Gastrocnemius medialis (tissue), 4 donors: ENCODE measurements around the gene ALKBH7.

Experiments used
- POLR2A ChIP-seq, 2 donors: fragments of 450-650 bp; IDR thresholded peaks; one replicate each; pipeline ENCODE4 v1.6.1; 2017; ENCODE audit warnings: antibody characterized with exemption in 2 of 2, mild to moderate bottlenecking in 2 of 2, moderate library complexity in 2 of 2
- TF ChIP-seq, protein P1 (sequence below), 5 experiments: fragments of 450-650 bp in 3 of 5; fragments of 200-600 bp in 2 of 5; sonication (generic) in 2 of 5; IDR thresholded peaks in 4 of 5; conservative IDR thresholded peaks in 1 of 5; 1 replicate in 4 of 5; 2 replicates in 1 of 5; pipeline ENCODE4 v1.5.1; 2016 to 2019; ENCODE audit warnings: antibody characterized with exemption in 5 of 5, mild to moderate bottlenecking in 3 of 5, moderate library complexity in 3 of 5

DNA sequence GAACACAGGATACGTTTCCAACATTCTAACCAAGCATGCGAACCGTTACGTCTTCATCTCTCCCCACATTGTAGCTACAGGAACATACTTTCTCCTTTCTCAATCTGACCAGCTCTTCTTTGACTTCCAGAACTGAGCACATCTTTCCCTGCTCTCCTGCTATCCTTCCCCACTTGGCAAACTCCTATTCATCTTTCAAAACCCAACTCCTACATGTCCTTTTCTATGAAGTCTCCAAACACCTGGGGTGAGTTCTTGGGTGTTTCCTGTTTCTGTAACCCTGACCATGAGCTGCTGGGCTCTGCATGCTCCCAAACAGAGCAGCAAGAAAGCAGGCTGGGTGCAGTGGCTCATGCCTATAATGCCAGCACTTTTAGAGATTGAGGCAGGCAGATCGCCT is 45.8 kb upstream of the ALKBH7 start:
- TF ChIP-seq, protein P1, sequence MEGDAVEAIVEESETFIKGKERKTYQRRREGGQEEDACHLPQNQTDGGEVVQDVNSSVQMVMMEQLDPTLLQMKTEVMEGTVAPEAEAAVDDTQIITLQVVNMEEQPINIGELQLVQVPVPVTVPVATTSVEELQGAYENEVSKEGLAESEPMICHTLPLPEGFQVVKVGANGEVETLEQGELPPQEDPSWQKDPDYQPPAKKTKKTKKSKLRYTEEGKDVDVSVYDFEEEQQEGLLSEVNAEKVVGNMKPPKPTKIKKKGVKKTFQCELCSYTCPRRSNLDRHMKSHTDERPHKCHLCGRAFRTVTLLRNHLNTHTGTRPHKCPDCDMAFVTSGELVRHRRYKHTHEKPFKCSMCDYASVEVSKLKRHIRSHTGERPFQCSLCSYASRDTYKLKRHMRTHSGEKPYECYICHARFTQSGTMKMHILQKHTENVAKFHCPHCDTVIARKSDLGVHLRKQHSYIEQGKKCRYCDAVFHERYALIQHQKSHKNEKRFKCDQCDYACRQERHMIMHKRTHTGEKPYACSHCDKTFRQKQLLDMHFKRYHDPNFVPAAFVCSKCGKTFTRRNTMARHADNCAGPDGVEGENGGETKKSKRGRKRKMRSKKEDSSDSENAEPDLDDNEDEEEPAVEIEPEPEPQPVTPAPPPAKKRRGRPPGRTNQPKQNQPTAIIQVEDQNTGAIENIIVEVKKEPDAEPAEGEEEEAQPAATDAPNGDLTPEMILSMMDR (IDR thresholded peaks at IDR 0.05 in 4 of 5, conservative IDR thresholded peaks at IDR 0.05 in 1 of 5) = no peak
- TF ChIP-seq POLR2A (IDR thresholded peaks at IDR 0.05) = no peak
